HepG2 (cell line): ENCODE measurements around the gene PFKFB2. TPM values are rescaled to one million over a fixed set of nuclear protein-coding genes. Genes with fewer than 3 reads are reported as not detected.

Experiments
- CBX1 ChIP-seq: IDR thresholded peaks from one replicate; pipeline ENCODE4 v1.6.1; 2016; ENCODE audit warnings: antibody characterized with exemption, low read depth
- DDIT3 ChIP-seq: sonication (generic); formaldehyde crosslinking; IDR thresholded peaks from 2 replicates; pipeline ENCODE4 v1.4.0; 2020; ENCODE audit warnings: mild to moderate bottlenecking, missing genetic modification reagents
- E2F1 ChIP-seq: sonication (generic); formaldehyde crosslinking; IDR thresholded peaks from 2 replicates; pipeline ENCODE4 v1.5.0; 2020; ENCODE audit warnings: missing genetic modification reagents
- GATAD1 ChIP-seq: IDR thresholded peaks from 2 replicates; pipeline ENCODE4 v1.6.1; 2016; ENCODE audit warnings: missing genetic modification reagents, missing compliant biosample characterization
- JARID2 ChIP-seq: sonication (generic); formaldehyde crosslinking; IDR thresholded peaks from 2 replicates; pipeline ENCODE4 v1.8.1; 2023; ENCODE audit warnings: missing genetic modification reagents, inconsistent platforms; ENCODE audit not compliant: insufficient replicate concordance
- MAF1 ChIP-seq: sonication (generic); formaldehyde crosslinking; IDR thresholded peaks from 2 replicates; pipeline ENCODE4 v1.5.0; 2020; ENCODE audit warnings: missing genetic modification reagents, borderline replicate concordance
- NR2F2 ChIP-seq: IDR thresholded peaks from 2 replicates; pipeline ENCODE4 v1.6.1; 2012; ENCODE audit warnings: low read depth, inconsistent platforms, borderline replicate concordance
- PATZ1 ChIP-seq: sonication (generic); formaldehyde crosslinking; IDR thresholded peaks from 2 replicates; pipeline ENCODE4 v1.4.0; 2020; ENCODE audit warnings: missing genetic modification reagents
- PBX2 ChIP-seq: IDR thresholded peaks from 2 replicates; pipeline ENCODE4 v1.6.1; 2016; ENCODE audit warnings: control low read depth
- PTBP1 ChIP-seq: fragments of 200-400 bp; formaldehyde crosslinking; IDR thresholded peaks from 2 replicates; pipeline ENCODE4 v1.6.1; 2018; ENCODE audit warnings: low read length, low read depth; ENCODE audit not compliant: poor library complexity, severe bottlenecking
- SNAPC2 ChIP-seq: sonication (generic); formaldehyde crosslinking; IDR thresholded peaks from 2 replicates; pipeline ENCODE4 v1.8.1; 2022; ENCODE audit warnings: mild to moderate bottlenecking, missing genetic modification reagents
- SP5 ChIP-seq: IDR thresholded peaks from 2 replicates; pipeline ENCODE4 v1.6.1; 2016; ENCODE audit warnings: low read depth, borderline replicate concordance
- TGIF2 ChIP-seq: IDR thresholded peaks from 2 replicates; pipeline ENCODE4 v1.6.1; 2016; ENCODE audit warnings: control low read depth, missing compliant biosample characterization
- TMF1 ChIP-seq: sonication (generic); formaldehyde crosslinking; IDR thresholded peaks from 2 replicates; pipeline ENCODE4 v1.8.1; 2022; ENCODE audit warnings: low read depth, missing genetic modification reagents
- XBP1 ChIP-seq: sonication (generic); formaldehyde crosslinking; IDR thresholded peaks from 2 replicates; pipeline ENCODE4 v1.5.0; 2020; ENCODE audit warnings: missing genetic modification reagents
- ZBTB44 ChIP-seq: sonication (generic); formaldehyde crosslinking; IDR thresholded peaks from 2 replicates; pipeline ENCODE4 v1.4.0; 2020; ENCODE audit warnings: missing genetic modification reagents
- ZKSCAN8 ChIP-seq: IDR thresholded peaks from 2 replicates; pipeline ENCODE4 v1.6.1; 2016; ENCODE audit warnings: borderline replicate concordance, missing genetic modification reagents, missing compliant biosample characterization
- ZNF33A ChIP-seq: sonication (generic); formaldehyde crosslinking; IDR thresholded peaks from 2 replicates; pipeline ENCODE4 v1.5.1; 2020; ENCODE audit warnings: missing genetic modification reagents, mild to moderate bottlenecking, moderate library complexity, borderline replicate concordance
- ZNF446 ChIP-seq: sonication (generic); formaldehyde crosslinking; IDR thresholded peaks from 2 replicates; pipeline ENCODE4 v1.5.0; 2020; ENCODE audit warnings: mild to moderate bottlenecking, missing genetic modification reagents
- ZNF549 ChIP-seq: sonication (generic); formaldehyde crosslinking; IDR thresholded peaks from 2 replicates; pipeline ENCODE4 v1.5.0; 2020; ENCODE audit warnings: missing genetic modification reagents
- ZSCAN25 ChIP-seq: sonication (generic); formaldehyde crosslinking; IDR thresholded peaks from 2 replicates; pipeline ENCODE4 v1.8.0; 2022; ENCODE audit warnings: mild to moderate bottlenecking, missing genetic modification reagents
- polyA plus RNA-seq, 8 experiments: library from polyadenylated mRNA; depleted of rRNA in 3 of 8; stranded (reverse) in 7 of 8; unstranded in 1 of 8; fragments of >200 nt; fragmentation: Illumina TruSeq in 4 of 8; extraction: Trizol in 4 of 8; gene quantifications; 2 replicates each; pipeline versions ENCODE4 v1.2.1 to v1.2.3, GENCODE V29; 2011 to 2016; ENCODE audit warnings: low read depth in 4 of 8, missing spikeins in 1 of 8, mixed read lengths in 1 of 8; ENCODE audit not compliant: insufficient read depth in 1 of 8
- total RNA-seq, 5 experiments: library from RNA; depleted of rRNA; stranded (reverse); fragments of >200 nt; fragmentation: Illumina TruSeq; extraction: Trizol; gene quantifications; 2 replicates each; pipeline ENCODE4 v1.2.3, GENCODE V29; 2016; ENCODE audit warnings: low read depth in 1 of 5
- TF ChIP-seq, protein P1 (sequence below): sonication (generic); formaldehyde crosslinking; conservative IDR thresholded peaks from 2 replicates; pipeline ENCODE4 v1.5.0; 2020; ENCODE audit warnings: missing genetic modification reagents
- TF ChIP-seq, protein P2 (sequence below): IDR thresholded peaks from 2 replicates; pipeline ENCODE4 v1.6.1; 2012; ENCODE audit warnings: inconsistent platforms

Gene PFKFB2
- total and polyA plus RNA-seq, 2 of the 13 experiments (the other 11 are each of a cell fraction or from before 2014, with no cell fraction given), result 4.6 to 10.6 TPM

GRCh38 chr1:207025146-207025880, 27.8 kb upstream of the PFKFB2 start (continued):
- TF ChIP-seq, protein P1, sequence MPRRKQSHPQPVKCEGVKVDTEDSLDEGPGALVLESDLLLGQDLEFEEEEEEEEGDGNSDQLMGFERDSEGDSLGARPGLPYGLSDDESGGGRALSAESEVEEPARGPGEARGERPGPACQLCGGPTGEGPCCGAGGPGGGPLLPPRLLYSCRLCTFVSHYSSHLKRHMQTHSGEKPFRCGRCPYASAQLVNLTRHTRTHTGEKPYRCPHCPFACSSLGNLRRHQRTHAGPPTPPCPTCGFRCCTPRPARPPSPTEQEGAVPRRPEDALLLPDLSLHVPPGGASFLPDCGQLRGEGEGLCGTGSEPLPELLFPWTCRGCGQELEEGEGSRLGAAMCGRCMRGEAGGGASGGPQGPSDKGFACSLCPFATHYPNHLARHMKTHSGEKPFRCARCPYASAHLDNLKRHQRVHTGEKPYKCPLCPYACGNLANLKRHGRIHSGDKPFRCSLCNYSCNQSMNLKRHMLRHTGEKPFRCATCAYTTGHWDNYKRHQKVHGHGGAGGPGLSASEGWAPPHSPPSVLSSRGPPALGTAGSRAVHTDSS (CRISPR knock-in tag), result no peak
- TF ChIP-seq PBX2 (no peak), SP5 (CRISPR knock-in tag) (peak; percentile 43; the same call in 1 of the 2 replicates), JARID2 (CRISPR knock-in tag) (no peak), PATZ1 (CRISPR knock-in tag) (peak; percentile 73), CBX1 (no peak), DDIT3 (no peak), ZNF33A (CRISPR knock-in tag) (no peak), NR2F2 (peak; percentile 75; the same call in 1 of the 2 replicates), E2F1 (no peak), TGIF2 (CRISPR knock-in tag) (no peak), ZBTB44 (CRISPR knock-in tag) (no peak), ZNF549 (CRISPR knock-in tag) (no peak), TMF1 (CRISPR knock-in tag) (no peak), PTBP1 (no peak), SNAPC2 (CRISPR knock-in tag) (no peak), ZSCAN25 (CRISPR knock-in tag) (no peak), ZKSCAN8 (CRISPR knock-in tag) (peak; percentile 35; the same call in 1 of the 2 replicates), ZNF446 (no peak), XBP1 (CRISPR knock-in tag) (no peak), GATAD1 (CRISPR knock-in tag) (no peak), MAF1 (no peak)
- TF ChIP-seq, protein P2, sequence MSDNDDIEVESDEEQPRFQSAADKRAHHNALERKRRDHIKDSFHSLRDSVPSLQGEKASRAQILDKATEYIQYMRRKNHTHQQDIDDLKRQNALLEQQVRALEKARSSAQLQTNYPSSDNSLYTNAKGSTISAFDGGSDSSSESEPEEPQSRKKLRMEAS, result no peak
